Dermis lymphatic vessel endothelial cell (primary cell): ENCODE data around the gene ZNF382. TPM values are rescaled to one million over a fixed set of nuclear protein-coding genes. Genes with fewer than 3 reads are reported as not detected.

ENCODE experiments used
- total RNA-seq: library from RNA; depleted of rRNA; stranded (reverse); fragments of >200 nt; gene quantifications from 2 replicates; pipeline ENCODE4 v1.2.1, GENCODE V29; 2014

The ZNF382 gene
- total RNA-seq = 2.4 and 3.8 TPM in 2 replicates

GRCh38 chr19:36605101-36605876 is at the start of gene ZNF382:
TSS of gene ZNF382 (plus strand) at chr19:36605313. CDS start at chr19:36609915, 4,602 bp downstream.

DNA sequence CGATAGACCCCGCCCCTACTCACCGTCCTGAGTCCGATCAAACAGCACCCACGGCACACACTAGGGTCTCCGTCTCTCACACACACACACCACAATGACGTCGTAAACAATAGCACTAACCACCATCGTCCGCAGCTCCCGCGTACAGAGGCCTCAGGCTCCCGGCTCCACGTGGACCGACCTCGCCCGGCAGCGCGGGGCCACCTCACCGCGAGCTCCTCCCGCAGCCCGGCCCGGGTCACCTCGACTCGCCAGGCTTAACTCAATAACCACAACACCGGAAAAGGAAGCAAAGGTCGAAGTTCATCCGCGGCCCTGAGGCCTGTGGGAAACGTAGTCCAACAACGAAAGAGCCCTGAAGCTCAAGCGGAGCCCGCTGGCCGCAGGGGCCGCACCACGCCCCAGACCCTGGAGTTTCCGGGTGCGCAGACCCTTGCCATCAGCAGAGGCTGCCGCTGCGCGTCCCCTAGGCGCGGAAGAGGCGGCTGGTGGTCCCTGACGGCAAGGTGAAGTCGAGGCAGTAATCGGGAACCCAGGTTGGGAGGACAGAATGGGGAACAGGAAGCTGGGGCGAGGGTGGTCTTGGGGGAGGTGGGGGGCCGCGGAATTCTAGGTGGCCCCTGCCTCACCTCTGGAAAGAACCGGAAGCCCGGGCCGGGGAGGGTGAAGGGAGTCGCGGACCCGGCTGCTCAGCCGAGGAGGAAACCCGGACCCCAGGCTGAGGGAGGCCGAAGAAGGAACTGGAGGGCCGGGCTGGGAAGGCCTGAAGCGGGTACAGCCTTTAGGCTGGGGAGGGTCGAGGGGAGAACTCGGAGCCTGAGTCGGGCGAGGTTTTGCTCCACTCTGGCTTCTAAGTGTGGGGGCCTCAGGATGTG is 31.9 kb upstream of the ZNF382 start, which contains the start of gene ZNF529:
ZNF529 (minus strand) TSS at position 273 of the 875 bp plus-strand sequence. CDS start 946 bp downstream, outside the sequence.

Other genes starting within 250 kb of the ZNF382 start
- 3.8 and 5.2 TPM in 2 replicates for gene ZFP14, start 226.1 kb upstream of the ZNF382 start, total RNA-seq
- 4.3 and 7.3 TPM in 2 replicates for gene ZFP82, start 186.7 kb upstream of the ZNF382 start, total RNA-seq
- gene ZNF566, start 115.8 kb upstream of the ZNF382 start, total RNA-seq = 7.5 and 11.5 TPM in 2 replicates
- 20.8 and 21.9 TPM in 2 replicates for gene ZNF260, start 77.0 kb upstream of the ZNF382 start, total RNA-seq
- 5.1 and 9.0 TPM in 2 replicates for gene ZNF529, start 32.0 kb upstream of the ZNF382 start, total RNA-seq
- gene ZNF461, start 61.5 kb downstream of the ZNF382 start, total RNA-seq = 7.7 and 9.2 TPM in 2 replicates
- gene ZNF567, start 82.3 kb downstream of the ZNF382 start, total RNA-seq = 4.6 and 7.9 TPM in 2 replicates
- gene ZNF850, start 167.5 kb downstream of the ZNF382 start, total RNA-seq = 4.0 and 4.6 TPM in 2 replicates
- 10.3 and 13.8 TPM in 2 replicates for gene ZNF790, start 233.1 kb downstream of the ZNF382 start, total RNA-seq
- gene ZNF345, start 245.6 kb downstream of the ZNF382 start, total RNA-seq = 5.1 and 9.5 TPM in 2 replicates